ENCODE results near the gene PRKD3. TPM values are rescaled to one million over a fixed set of nuclear protein-coding genes. Genes with fewer than 3 reads are reported as not detected.

Gene PRKD3
- polyA plus RNA-seq, 1 donor from 2014 or later: 5.9 TPM

- H3F3A ChIP-seq (ENCODE audit: insufficient read depth, low read length, poor library complexity, severe bottlenecking): no peaks in the 10 kb centered on the region
- no peak for TF ChIP-seq EP300 (conservative IDR thresholded peaks at IDR 0.05; ENCODE audit: poor library complexity, severe bottlenecking)
- TF ChIP-seq POLR2AphosphoS5 (IDR thresholded peaks at IDR 0.05): no peak
- no peak for TF ChIP-seq TAF1 (IDR thresholded peaks at IDR 0.05; ENCODE audit: low read depth)
- H2AFZ ChIP-seq (ENCODE audit: low read depth, low read length): no peak overlapping the region
- no peaks in the 10 kb centered on the region for H3K79me2 ChIP-seq (replicated peaks; ENCODE audit: insufficient read depth, low read length)
- H3K36me3 ChIP-seq (ENCODE audit: insufficient read depth, low read length): no peaks in the 10 kb centered on the region
- no peaks in the 10 kb centered on the region for H4K20me1 ChIP-seq (ENCODE audit: insufficient read depth)
- peaks cover 20% of the 10 kb centered on the region for H3K27me3 ChIP-seq (ENCODE audit: insufficient read depth, low read depth, low read length)
- no peak overlapping the region for H3K27ac ChIP-seq (ENCODE audit: low read length)
- no peaks in the 10 kb centered on the region for H3K9me2 ChIP-seq (ENCODE audit: insufficient read depth, low read length)
- H3K9me3 ChIP-seq (ENCODE audit: low read length): no peaks in the 10 kb centered on the region
- H3K9ac ChIP-seq (ENCODE audit: low read length): no peak overlapping the region
- no peak overlapping the region for H3K4me2 ChIP-seq (ENCODE audit: low read length)
- H3K4me3 ChIP-seq (ENCODE audit: low read length): no peak overlapping the region
Observed at GRCh38 chr2:37348155-37348554, 23.5 kb upstream of the PRKD3 start.

DNA sequence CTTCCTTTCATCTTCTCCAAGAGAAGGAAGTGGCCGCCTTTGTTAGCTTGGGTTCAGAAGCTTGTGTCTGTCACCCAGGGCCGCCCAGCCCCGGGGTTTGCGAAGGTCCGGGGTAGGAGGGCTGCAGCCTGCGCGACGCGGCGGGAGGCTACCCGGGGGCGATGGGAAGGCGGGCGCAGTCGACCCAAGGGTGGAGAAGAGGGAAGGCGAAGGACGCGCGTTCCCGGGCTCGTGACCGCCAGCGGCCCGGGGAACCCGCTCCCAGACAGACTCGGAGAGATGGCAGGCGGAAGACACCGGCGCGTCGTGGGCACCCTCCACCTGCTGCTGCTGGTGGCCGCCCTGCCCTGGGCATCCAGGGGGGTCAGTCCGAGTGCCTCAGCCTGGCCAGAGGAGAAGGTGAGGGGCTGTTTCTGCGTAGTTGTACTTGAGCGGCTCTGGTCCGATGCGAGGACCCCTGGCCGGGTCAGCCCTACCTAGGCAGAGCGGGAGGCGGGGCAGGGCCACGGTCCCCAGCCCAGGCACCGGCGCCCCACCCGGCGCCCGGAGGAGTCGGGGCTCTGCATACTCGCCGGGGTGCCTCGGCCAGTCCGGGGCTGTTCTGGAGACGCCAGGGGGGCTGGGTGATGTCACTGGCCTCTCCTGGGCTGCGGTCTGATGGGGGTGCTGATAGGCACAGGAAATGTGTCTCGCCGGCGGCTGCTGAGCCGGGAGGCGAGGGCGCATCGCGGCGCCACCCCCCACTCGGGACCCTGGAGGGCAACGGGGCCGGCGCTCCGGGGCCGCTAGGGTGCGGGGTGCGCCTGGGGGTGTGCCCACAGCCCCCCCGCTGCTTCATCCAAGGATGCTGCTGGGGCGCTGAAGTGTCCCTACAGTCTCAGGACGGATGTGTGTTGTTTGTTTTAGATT lies 20.1 kb upstream of the PRKD3 start, which contains the start of gene QPCT:
QPCT (plus strand) TSS at position 178 of the 909 bp plus-strand sequence; CDS start at position 280, 102 bp downstream.
- H3F3A ChIP-seq (ENCODE audit: insufficient read depth, low read length, poor library complexity, severe bottlenecking): no peaks in the 10 kb centered on the region
- H3K79me2 ChIP-seq (replicated peaks; ENCODE audit: insufficient read depth, low read length): no peaks in the 10 kb centered on the region
- H3K27me3 ChIP-seq (ENCODE audit: insufficient read depth, low read depth, low read length): peaks cover 20% of the 10 kb centered on the region
- H4K20me1 ChIP-seq (ENCODE audit: insufficient read depth): no peaks in the 10 kb centered on the region
- H3K9me2 ChIP-seq (ENCODE audit: insufficient read depth, low read length): no peaks in the 10 kb centered on the region
- H2AFZ ChIP-seq (ENCODE audit: low read depth, low read length): no peak within 1 kb of the TSS
- H3K4me3 ChIP-seq (ENCODE audit: low read length): peak within 1 kb of the TSS; percentile 51
- no peaks in the 10 kb centered on the region for H3K36me3 ChIP-seq (ENCODE audit: insufficient read depth, low read length)
- no peaks in the 10 kb centered on the region for H3K9me3 ChIP-seq (ENCODE audit: low read length)
- TF ChIP-seq MXI1 (conservative IDR thresholded peaks at IDR 0.05; ENCODE audit: poor library complexity, severe bottlenecking) (no peak), RAD21 (conservative IDR thresholded peaks at IDR 0.05) (no peak), EZH2 (IDR thresholded peaks at IDR 0.05; ENCODE audit: borderline replicate concordance, insufficient read depth, low read length, poor library complexity, severe bottlenecking) (no peak), TAF1 (IDR thresholded peaks at IDR 0.05; ENCODE audit: low read depth) (no peak), EP300 (conservative IDR thresholded peaks at IDR 0.05; ENCODE audit: poor library complexity, severe bottlenecking) (no peak), SMC3 (conservative IDR thresholded peaks at IDR 0.05; ENCODE audit: poor library complexity) (no peak), POLR2AphosphoS5 (IDR thresholded peaks at IDR 0.05) (no peak)
- TF ChIP-seq, protein P1, sequence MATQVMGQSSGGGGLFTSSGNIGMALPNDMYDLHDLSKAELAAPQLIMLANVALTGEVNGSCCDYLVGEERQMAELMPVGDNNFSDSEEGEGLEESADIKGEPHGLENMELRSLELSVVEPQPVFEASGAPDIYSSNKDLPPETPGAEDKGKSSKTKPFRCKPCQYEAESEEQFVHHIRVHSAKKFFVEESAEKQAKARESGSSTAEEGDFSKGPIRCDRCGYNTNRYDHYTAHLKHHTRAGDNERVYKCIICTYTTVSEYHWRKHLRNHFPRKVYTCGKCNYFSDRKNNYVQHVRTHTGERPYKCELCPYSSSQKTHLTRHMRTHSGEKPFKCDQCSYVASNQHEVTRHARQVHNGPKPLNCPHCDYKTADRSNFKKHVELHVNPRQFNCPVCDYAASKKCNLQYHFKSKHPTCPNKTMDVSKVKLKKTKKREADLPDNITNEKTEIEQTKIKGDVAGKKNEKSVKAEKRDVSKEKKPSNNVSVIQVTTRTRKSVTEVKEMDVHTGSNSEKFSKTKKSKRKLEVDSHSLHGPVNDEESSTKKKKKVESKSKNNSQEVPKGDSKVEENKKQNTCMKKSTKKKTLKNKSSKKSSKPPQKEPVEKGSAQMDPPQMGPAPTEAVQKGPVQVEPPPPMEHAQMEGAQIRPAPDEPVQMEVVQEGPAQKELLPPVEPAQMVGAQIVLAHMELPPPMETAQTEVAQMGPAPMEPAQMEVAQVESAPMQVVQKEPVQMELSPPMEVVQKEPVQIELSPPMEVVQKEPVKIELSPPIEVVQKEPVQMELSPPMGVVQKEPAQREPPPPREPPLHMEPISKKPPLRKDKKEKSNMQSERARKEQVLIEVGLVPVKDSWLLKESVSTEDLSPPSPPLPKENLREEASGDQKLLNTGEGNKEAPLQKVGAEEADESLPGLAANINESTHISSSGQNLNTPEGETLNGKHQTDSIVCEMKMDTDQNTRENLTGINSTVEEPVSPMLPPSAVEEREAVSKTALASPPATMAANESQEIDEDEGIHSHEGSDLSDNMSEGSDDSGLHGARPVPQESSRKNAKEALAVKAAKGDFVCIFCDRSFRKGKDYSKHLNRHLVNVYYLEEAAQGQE (IDR thresholded peaks at IDR 0.05; ENCODE audit: borderline replicate concordance): no peak
- TF ChIP-seq, protein P2, sequence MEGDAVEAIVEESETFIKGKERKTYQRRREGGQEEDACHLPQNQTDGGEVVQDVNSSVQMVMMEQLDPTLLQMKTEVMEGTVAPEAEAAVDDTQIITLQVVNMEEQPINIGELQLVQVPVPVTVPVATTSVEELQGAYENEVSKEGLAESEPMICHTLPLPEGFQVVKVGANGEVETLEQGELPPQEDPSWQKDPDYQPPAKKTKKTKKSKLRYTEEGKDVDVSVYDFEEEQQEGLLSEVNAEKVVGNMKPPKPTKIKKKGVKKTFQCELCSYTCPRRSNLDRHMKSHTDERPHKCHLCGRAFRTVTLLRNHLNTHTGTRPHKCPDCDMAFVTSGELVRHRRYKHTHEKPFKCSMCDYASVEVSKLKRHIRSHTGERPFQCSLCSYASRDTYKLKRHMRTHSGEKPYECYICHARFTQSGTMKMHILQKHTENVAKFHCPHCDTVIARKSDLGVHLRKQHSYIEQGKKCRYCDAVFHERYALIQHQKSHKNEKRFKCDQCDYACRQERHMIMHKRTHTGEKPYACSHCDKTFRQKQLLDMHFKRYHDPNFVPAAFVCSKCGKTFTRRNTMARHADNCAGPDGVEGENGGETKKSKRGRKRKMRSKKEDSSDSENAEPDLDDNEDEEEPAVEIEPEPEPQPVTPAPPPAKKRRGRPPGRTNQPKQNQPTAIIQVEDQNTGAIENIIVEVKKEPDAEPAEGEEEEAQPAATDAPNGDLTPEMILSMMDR (IDR thresholded peaks at IDR 0.05; ENCODE audit: poor library complexity, severe bottlenecking): no peak
- no peak within 1 kb of the TSS for H3K9ac ChIP-seq (ENCODE audit: low read length)
- no peak within 1 kb of the TSS for H3K4me2 ChIP-seq (ENCODE audit: low read length)
- no peak within 1 kb of the TSS for H3K27ac ChIP-seq (ENCODE audit: low read length)

Measured in neural cell (in vitro differentiated cells).